ENCODE data around the gene EXOC4.

The EXOC4 gene

GRCh38 chr7:133372337-133372736, 119.5 kb downstream of the EXOC4 start:
- TF ChIP-seq Cebpa-rat (IDR thresholded peaks at IDR 0.05): no peak
- no peak overlapping the region for H3K9ac ChIP-seq
- 0 out of 2 replicates have a peak, but pooled peaks cover 6% of the 10 kb centered on the region for H3K9me3 ChIP-seq
- no peaks in the 10 kb centered on the region for H3K4me1 ChIP-seq
- no peak overlapping the region for H3K27ac ChIP-seq
- H3K36me3 ChIP-seq: peaks cover 19% of the 10 kb centered on the region
- H4K20me1 ChIP-seq: no peaks in the 10 kb centered on the region
- H3K27me3 ChIP-seq: no peaks in the 10 kb centered on the region
- no peak overlapping the region for H3K4me3 ChIP-seq
- no peak overlapping the region for H3K4me2 ChIP-seq

- peaks cover 20% of the 10 kb centered on the region; the same call in 1 of the 2 replicates for H3K9me3 ChIP-seq
- H3K27ac ChIP-seq: no peak overlapping the region
- no peaks in the 10 kb centered on the region for H3K27me3 ChIP-seq
- H3K4me3 ChIP-seq: no peak overlapping the region
- H4K20me1 ChIP-seq: no peaks in the 10 kb centered on the region
- no peak overlapping the region for H3K9ac ChIP-seq
- no peak overlapping the region for H3K4me2 ChIP-seq
- peaks cover 20% of the 10 kb centered on the region for H3K36me3 ChIP-seq
- H3K4me1 ChIP-seq: no peaks in the 10 kb centered on the region
- no peak for TF ChIP-seq Cebpa-rat (IDR thresholded peaks at IDR 0.05)
Observed at GRCh38 chr7:133376514-133376913, 123.6 kb downstream of the EXOC4 start.

- TF ChIP-seq Cebpa-rat (IDR thresholded peaks at IDR 0.05): no peak
- Histone ChIP-seq H3K4me3 (no peak overlapping the region), H3K36me3 (peaks cover 12% of the 10 kb centered on the region), H3K9me3 (peaks cover 14% of the 10 kb centered on the region; the same call in 1 of the 2 replicates), H3K27me3 (no peaks in the 10 kb centered on the region), H3K4me2 (no peak overlapping the region), H3K27ac (no peak overlapping the region), H4K20me1 (no peaks in the 10 kb centered on the region), H3K4me1 (no peaks in the 10 kb centered on the region), H3K9ac (no peak overlapping the region)
Observed at GRCh38 chr7:133381965-133382364, 129.1 kb downstream of the EXOC4 start.

- Histone ChIP-seq H3K9me3 (peaks cover 14% of the 10 kb centered on the region; the same call in 1 of the 2 replicates), H3K27ac (no peak overlapping the region), H4K20me1 (no peaks in the 10 kb centered on the region), H3K4me3 (no peak overlapping the region), H3K4me2 (no peak overlapping the region), H3K36me3 (peaks cover 6% of the 10 kb centered on the region), H3K9ac (no peak overlapping the region), H3K4me1 (no peaks in the 10 kb centered on the region), H3K27me3 (no peaks in the 10 kb centered on the region)
- TF ChIP-seq Cebpa-rat (IDR thresholded peaks at IDR 0.05): no peak
Observed at GRCh38 chr7:133382775-133383559, 130.1 kb downstream of the EXOC4 start.

- peaks cover 23% of the 10 kb centered on the region for H3K9me3 ChIP-seq
- no peak overlapping the region for H3K27ac ChIP-seq
- H3K27me3 ChIP-seq: no peaks in the 10 kb centered on the region
- peaks cover 9% of the 10 kb centered on the region for H3K36me3 ChIP-seq
- no peaks in the 10 kb centered on the region for H4K20me1 ChIP-seq
- TF ChIP-seq Cebpa-rat (IDR thresholded peaks at IDR 0.05): no peak
- H3K9ac ChIP-seq: no peak overlapping the region
- H3K4me1 ChIP-seq: no peaks in the 10 kb centered on the region; the same call in 1 of the 2 replicates
- H3K4me2 ChIP-seq: no peak overlapping the region
- no peak overlapping the region for H3K4me3 ChIP-seq
Observed at GRCh38 chr7:133386205-133386604, 133.3 kb downstream of the EXOC4 start.

- Histone ChIP-seq H4K20me1 (no peaks in the 10 kb centered on the region), H3K4me2 (no peak overlapping the region), H3K9me3 (peaks cover 23% of the 10 kb centered on the region), H3K9ac (no peak overlapping the region), H3K27ac (no peak overlapping the region), H3K4me3 (no peak overlapping the region), H3K27me3 (no peaks in the 10 kb centered on the region), H3K36me3 (peaks cover 9% of the 10 kb centered on the region), H3K4me1 (peaks cover 27% of the 10 kb centered on the region)
- no peak for TF ChIP-seq Cebpa-rat (IDR thresholded peaks at IDR 0.05)
Observed at GRCh38 chr7:133389727-133390126, 136.8 kb downstream of the EXOC4 start.

GRCh38 chr7:133391206-133391605, 138.3 kb downstream of the EXOC4 start:
- Histone ChIP-seq H4K20me1 (no peaks in the 10 kb centered on the region), H3K4me2 (no peak overlapping the region), H3K27me3 (no peaks in the 10 kb centered on the region), H3K36me3 (peaks cover 3% of the 10 kb centered on the region; the same call in 1 of the 2 replicates), H3K4me1 (peaks cover 42% of the 10 kb centered on the region), H3K9ac (no peak overlapping the region), H3K27ac (no peak overlapping the region), H3K9me3 (peaks cover 23% of the 10 kb centered on the region), H3K4me3 (no peak overlapping the region)
- TF ChIP-seq Cebpa-rat (IDR thresholded peaks at IDR 0.05): no peak

GRCh38 chr7:133394369-133394768, 141.5 kb downstream of the EXOC4 start:
- TF ChIP-seq Cebpa-rat (IDR thresholded peaks at IDR 0.05): no peak

GRCh38 chr7:133395551-133395950, 142.7 kb downstream of the EXOC4 start:
- Histone ChIP-seq H3K27ac (peak overlapping the region; percentile 35; the same call in 1 of the 2 replicates), H3K4me2 (peak overlapping the region; percentile 41), H3K36me3 (no peaks in the 10 kb centered on the region), H3K4me3 (no peak overlapping the region), H3K4me1 (peaks cover 46% of the 10 kb centered on the region), H4K20me1 (no peaks in the 10 kb centered on the region), H3K27me3 (no peaks in the 10 kb centered on the region), H3K9ac (no peak overlapping the region), H3K9me3 (no peaks in the 10 kb centered on the region)
- no peak for TF ChIP-seq Cebpa-rat (IDR thresholded peaks at IDR 0.05)

More at GRCh38 chr7:133394369-133394768, 141.5 kb downstream of the EXOC4 start:
- no peak overlapping the region for H3K9ac ChIP-seq
- H3K36me3 ChIP-seq: peaks cover 3% of the 10 kb centered on the region; the same call in 1 of the 2 replicates
- peak overlapping the region; percentile 35 for H3K27ac ChIP-seq
- peak overlapping the region; percentile 41 for H3K4me2 ChIP-seq
- H3K27me3 ChIP-seq: no peaks in the 10 kb centered on the region
- H3K4me1 ChIP-seq: peaks cover 43% of the 10 kb centered on the region
- H3K9me3 ChIP-seq: peaks cover 8% of the 10 kb centered on the region; the same call in 1 of the 2 replicates
- no peaks in the 10 kb centered on the region for H4K20me1 ChIP-seq
- H3K4me3 ChIP-seq: no peak overlapping the region

GRCh38 chr7:133398506-133398905, 145.6 kb downstream of the EXOC4 start:
- H3K9me3 ChIP-seq: no peaks in the 10 kb centered on the region; the same call in 1 of the 2 replicates
- no peak overlapping the region for H3K4me2 ChIP-seq
- no peak for TF ChIP-seq Cebpa-rat (IDR thresholded peaks at IDR 0.05)
- H3K27ac ChIP-seq: no peak overlapping the region
- H4K20me1 ChIP-seq: no peaks in the 10 kb centered on the region
- no peak overlapping the region for H3K9ac ChIP-seq
- H3K36me3 ChIP-seq: 0 out of 2 replicates have a peak, but pooled peaks cover 5% of the 10 kb centered on the region
- H3K27me3 ChIP-seq: no peaks in the 10 kb centered on the region
- no peak overlapping the region for H3K4me3 ChIP-seq
- peaks cover 41% of the 10 kb centered on the region for H3K4me1 ChIP-seq

Measured in BLaER1 (cell line).